Mucosa of stomach (tissue), 1 donor: Measurements from ENCODE around the gene THSD7A.

Experiments
- H3K27me3 ChIP-seq: one replicate; pipeline ENCODE4 v1.7.0; 2013; ENCODE audit warnings: mild to moderate bottlenecking, low read length; ENCODE audit not compliant: control insufficient read depth, insufficient read depth
- H3K36me3 ChIP-seq: one replicate; pipeline ENCODE4 v1.7.0; 2013; ENCODE audit warnings: low read length; ENCODE audit not compliant: control insufficient read depth, insufficient read depth
- H3K4me1 ChIP-seq: one replicate; pipeline ENCODE4 v1.7.0; 2013; ENCODE audit warnings: mild to moderate bottlenecking, low read length; ENCODE audit not compliant: control insufficient read depth, insufficient read depth
- H3K4me3 ChIP-seq: one replicate; pipeline ENCODE4 v1.7.0; 2013; ENCODE audit warnings: low read length
- H3K9ac ChIP-seq: one replicate; pipeline ENCODE4 v1.7.0; 2013; ENCODE audit warnings: mild to moderate bottlenecking, low read length, moderate library complexity
- H3K9me3 ChIP-seq: one replicate; pipeline ENCODE4 v1.7.0; 2013; ENCODE audit warnings: mild to moderate bottlenecking, low read length, moderate library complexity; ENCODE audit not compliant: control insufficient read depth
- donor health status: Pancreatic carcinoma.

The THSD7A gene

DNA sequence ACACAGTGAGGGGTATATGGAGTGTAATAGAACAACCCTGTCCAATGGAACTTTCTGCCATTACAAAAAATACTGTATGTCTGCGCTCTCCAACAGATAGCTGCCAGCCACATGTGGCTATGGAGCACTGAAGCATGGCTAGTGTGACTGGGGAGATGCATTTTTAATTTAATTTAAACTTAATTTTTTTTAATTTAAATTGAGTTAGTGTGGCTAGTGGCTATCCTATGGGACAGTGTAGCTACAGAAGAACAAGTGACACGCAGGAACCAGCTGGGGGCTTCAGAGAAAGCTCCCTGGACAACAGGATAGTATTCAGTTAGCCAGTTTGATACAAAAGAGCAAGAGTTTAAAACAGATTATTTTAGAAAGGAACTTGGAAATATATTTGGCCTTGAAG lies 408.0 kb downstream of the THSD7A start:
- H3K36me3 ChIP-seq, result no peaks in the 10 kb centered on the region
- no peak overlapping the region for H3K9ac ChIP-seq
- no peaks in the 10 kb centered on the region for H3K9me3 ChIP-seq
- no peak overlapping the region for H3K4me3 ChIP-seq
- no peaks in the 10 kb centered on the region for H3K4me1 ChIP-seq
- no peaks in the 10 kb centered on the region for H3K27me3 ChIP-seq

DNA sequence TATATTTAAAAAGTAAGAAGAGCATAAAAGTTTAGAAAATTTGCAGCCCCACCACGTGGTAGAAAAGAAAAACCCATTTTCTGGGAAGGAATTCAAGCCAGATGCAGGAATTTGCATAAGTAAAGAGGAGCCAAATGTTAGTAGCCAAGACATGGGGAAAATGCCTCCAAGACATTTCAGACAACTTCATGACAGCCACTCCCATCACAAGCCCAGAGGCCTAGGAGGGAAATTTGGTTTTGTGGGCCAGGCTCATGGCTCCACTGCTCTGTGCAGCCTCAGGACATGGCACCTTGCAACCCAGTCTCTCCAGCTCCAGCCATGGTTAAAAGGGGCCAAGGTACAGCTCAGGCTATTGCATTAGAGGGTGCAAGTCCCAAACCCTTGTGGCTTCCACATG lies 411.9 kb downstream of the THSD7A start:
- Histone ChIP-seq H3K9ac (no peak overlapping the region), H3K4me3 (no peak overlapping the region), H3K9me3 (no peaks in the 10 kb centered on the region), H3K36me3 (no peaks in the 10 kb centered on the region), H3K27me3 (no peaks in the 10 kb centered on the region), H3K4me1 (no peaks in the 10 kb centered on the region)

DNA sequence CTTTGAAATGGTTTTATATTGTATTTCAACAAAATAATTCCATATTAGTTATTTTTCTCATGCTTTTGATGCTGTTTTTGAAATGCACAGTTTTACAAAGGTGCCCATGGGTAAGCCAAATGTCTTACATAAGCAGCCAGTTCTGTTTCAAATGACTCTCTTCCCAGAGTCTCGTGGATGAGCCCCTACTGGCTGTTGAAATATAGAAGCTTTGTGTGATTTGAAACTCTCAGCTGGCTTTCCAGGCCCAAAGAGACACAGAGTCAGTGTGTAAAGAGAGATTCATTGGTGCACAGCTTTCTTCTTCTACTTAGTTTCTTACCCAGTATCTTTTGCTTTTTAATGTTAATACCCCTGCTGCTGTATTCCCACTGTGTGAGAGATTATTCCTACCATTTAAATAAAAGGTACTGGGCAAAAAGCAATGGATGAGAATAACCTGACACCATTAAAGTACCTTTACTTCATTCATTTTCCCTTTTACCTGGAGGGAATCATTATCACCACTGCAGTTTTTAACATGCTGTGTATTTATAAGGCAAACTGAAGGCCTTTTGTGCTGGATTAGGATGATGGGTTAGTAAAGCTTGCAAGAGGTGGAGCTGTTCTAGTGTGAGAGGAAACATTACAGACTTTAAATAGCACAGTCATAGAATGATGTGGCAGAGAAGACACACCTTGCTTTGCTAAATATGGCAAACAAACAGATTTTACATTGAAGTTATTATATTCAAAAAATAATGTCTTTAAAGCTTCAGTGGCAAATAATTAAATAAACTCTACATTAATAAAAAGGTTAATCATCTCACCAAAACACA lies 415.1 kb downstream of the THSD7A start:
- no peaks in the 10 kb centered on the region for H3K4me1 ChIP-seq
- no peaks in the 10 kb centered on the region for H3K9me3 ChIP-seq
- H3K9ac ChIP-seq, result no peak overlapping the region
- no peaks in the 10 kb centered on the region for H3K27me3 ChIP-seq
- no peak overlapping the region for H3K4me3 ChIP-seq
- no peaks in the 10 kb centered on the region for H3K36me3 ChIP-seq

DNA sequence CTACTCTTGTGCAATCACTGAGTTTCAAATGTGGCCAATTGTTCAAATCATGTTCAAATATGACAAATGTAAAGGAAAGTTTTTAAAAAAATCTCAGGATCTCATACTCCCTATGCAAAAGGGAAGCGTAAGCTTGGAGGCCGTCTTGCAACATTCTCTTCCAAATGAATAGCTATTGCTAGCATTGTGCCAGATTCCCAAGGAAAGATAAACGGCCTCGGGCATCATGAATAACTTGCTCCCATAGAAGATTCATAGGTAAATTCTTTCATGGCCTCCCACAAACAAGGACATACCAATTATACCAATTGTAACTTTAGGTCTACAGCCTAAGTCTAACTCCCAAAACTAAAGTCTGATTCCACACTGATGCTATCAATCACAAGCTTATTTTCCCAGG lies 416.9 kb downstream of the THSD7A start:
- H3K9me3 ChIP-seq, result no peaks in the 10 kb centered on the region
- H3K36me3 ChIP-seq, result no peaks in the 10 kb centered on the region
- no peak overlapping the region for H3K4me3 ChIP-seq
- no peak overlapping the region for H3K9ac ChIP-seq
- no peaks in the 10 kb centered on the region for H3K4me1 ChIP-seq
- no peaks in the 10 kb centered on the region for H3K27me3 ChIP-seq

DNA sequence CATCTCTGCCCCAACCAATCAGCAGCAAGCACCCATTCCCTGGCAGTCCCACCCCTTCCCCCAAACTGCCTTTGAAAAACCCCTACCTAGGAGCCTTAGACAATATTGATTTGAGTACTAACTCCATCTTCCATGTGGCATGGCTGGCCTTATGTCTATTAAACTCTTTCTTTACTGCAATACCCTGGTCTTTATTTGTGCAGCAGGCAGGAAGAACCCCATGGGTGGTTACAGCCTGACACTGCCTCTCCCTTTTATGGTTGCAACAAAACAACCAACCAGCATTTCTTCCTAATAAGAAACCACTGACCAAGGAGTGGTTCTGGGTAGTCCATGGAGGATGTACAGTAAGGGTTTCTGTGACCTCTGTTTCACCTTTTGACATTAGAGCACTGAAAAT lies 418.1 kb downstream of the THSD7A start:
- Histone ChIP-seq H3K27me3 (no peaks in the 10 kb centered on the region), H3K9ac (no peak overlapping the region), H3K4me1 (no peaks in the 10 kb centered on the region), H3K4me3 (no peak overlapping the region), H3K9me3 (no peaks in the 10 kb centered on the region), H3K36me3 (no peaks in the 10 kb centered on the region)

- Histone ChIP-seq H3K36me3 (no peaks in the 10 kb centered on the region), H3K9ac (no peak overlapping the region)
Observed at GRCh38 chr7:11412036-11412435, 420.0 kb downstream of the THSD7A start.

GRCh38 chr7:11410656-11411644 lies 421.0 kb downstream of the THSD7A start:
- Histone ChIP-seq H3K9me3 (no peaks in the 10 kb centered on the region), H3K9ac (no peak overlapping the region), H3K4me3 (no peak overlapping the region), H3K36me3 (no peaks in the 10 kb centered on the region), H3K4me1 (no peaks in the 10 kb centered on the region), H3K27me3 (no peaks in the 10 kb centered on the region)

More at GRCh38 chr7:11412036-11412435, 420.0 kb downstream of the THSD7A start:
- Histone ChIP-seq H3K4me3 (no peak overlapping the region), H3K4me1 (no peaks in the 10 kb centered on the region), H3K27me3 (no peaks in the 10 kb centered on the region), H3K9me3 (no peaks in the 10 kb centered on the region)

DNA sequence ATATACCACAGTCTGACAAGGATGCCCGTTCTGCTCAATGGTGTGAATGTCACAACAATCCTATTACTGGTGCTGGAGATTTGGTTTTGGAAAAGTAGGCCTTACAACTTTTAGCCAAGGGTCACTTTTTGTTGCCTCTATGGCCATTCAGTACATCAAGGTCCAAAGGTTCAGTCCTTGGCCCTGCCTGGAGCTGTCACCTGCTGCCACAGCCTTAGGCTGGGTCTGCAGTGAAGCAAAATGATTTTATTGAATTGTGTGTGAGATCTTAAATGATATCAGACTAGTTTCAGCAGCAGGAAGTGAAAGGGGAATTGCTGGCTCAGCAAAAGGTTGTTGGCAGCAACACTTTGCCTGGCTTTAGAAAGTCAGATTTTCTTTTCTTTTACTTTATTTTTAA lies 427.6 kb downstream of the THSD7A start:
- Histone ChIP-seq H3K9me3 (no peaks in the 10 kb centered on the region), H3K4me3 (no peak overlapping the region), H3K36me3 (no peaks in the 10 kb centered on the region), H3K27me3 (no peaks in the 10 kb centered on the region), H3K9ac (no peak overlapping the region), H3K4me1 (no peaks in the 10 kb centered on the region)

DNA sequence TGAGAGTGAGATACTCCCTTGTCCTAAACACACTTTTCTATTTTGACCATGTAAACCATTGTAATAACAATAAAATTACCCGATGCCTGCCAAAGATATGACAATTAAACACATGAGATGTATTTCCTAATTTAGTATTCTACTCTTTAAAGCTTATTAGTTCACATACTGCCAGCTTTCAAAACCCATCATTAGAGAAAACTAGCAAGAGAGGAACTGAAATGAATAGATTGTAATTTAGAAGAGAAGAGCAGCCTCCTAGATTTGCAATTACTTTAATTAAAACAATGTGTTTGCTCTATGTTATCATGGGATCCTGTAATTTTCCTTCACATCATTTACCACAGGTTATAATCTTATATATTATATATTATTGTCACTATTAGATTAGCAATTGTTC lies 428.2 kb downstream of the THSD7A start:
- H3K27me3 ChIP-seq, result no peaks in the 10 kb centered on the region
- H3K4me3 ChIP-seq, result no peak overlapping the region
- H3K9me3 ChIP-seq, result no peaks in the 10 kb centered on the region
- H3K4me1 ChIP-seq, result no peaks in the 10 kb centered on the region
- no peaks in the 10 kb centered on the region for H3K36me3 ChIP-seq
- H3K9ac ChIP-seq, result no peak overlapping the region

DNA sequence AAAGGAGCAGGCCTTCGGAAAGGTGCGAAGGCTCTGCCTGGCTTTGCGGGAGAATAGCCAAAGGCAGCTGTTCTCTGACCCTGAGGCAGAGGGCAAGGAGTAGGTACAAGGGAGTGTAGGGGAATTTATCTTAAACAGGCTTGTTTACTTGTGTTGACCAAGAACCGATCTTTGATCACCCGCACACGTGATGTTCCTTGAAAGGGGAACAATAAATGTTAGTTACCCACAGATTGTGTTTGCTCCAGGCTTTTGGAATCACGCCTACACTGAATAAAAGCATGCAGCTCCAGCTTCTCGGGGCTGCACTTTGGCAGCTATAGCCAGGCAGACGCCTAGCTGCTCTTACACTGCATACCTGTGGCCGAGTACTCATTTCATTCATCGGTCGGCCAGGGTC lies 437.6 kb downstream of the THSD7A start:
- Histone ChIP-seq H3K36me3 (no peaks in the 10 kb centered on the region), H3K9me3 (no peaks in the 10 kb centered on the region), H3K4me1 (no peaks in the 10 kb centered on the region), H3K4me3 (no peak overlapping the region), H3K27me3 (no peaks in the 10 kb centered on the region), H3K9ac (no peak overlapping the region)

- no peaks in the 10 kb centered on the region for H3K9me3 ChIP-seq
- no peaks in the 10 kb centered on the region for H3K36me3 ChIP-seq
- no peak overlapping the region for H3K4me3 ChIP-seq
- H3K4me1 ChIP-seq, result no peaks in the 10 kb centered on the region
- H3K9ac ChIP-seq, result no peak overlapping the region
- H3K27me3 ChIP-seq, result no peaks in the 10 kb centered on the region
Observed at GRCh38 chr7:11379641-11380040, 452.4 kb downstream of the THSD7A start.

DNA sequence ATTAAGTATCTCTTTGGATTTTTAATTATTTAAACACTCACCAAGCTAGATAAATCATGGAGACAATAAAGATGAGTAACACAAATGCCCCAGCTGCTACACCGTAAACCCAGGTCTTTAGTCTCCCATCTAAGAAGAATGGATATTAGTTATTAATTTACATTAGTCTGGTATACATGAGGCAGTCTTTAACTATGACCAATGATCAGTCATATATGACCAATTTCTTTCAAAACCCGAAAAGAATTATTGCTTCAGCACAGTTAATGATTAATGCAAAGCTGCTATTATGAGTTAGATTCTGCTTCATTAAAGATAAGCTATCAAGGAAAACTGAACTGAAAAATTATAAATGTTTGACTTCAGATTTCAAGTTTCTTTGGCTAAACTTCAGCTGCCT lies 455.5 kb downstream of the THSD7A start:
- no peaks in the 10 kb centered on the region for H3K36me3 ChIP-seq
- H3K4me3 ChIP-seq, result no peak overlapping the region
- H3K27me3 ChIP-seq, result no peaks in the 10 kb centered on the region
- H3K9me3 ChIP-seq, result no peaks in the 10 kb centered on the region
- H3K4me1 ChIP-seq, result no peaks in the 10 kb centered on the region
- no peak overlapping the region for H3K9ac ChIP-seq
